NCI-H2029 (cell line): ENCODE data around the gene CCDC85A.

Experiments
- DNase-seq: peaks from one replicate; lab custom pipeline; 2025; lab: John Stamatoyannopoulos, UW

CCDC85A gene

GRCh38 chr2:56372071-56372656 is 188.4 kb downstream of the CCDC85A start:
- no peak for DNase-seq

- no peak for DNase-seq
Measured at GRCh38 chr2:56375251-56375650, 191.5 kb downstream of the CCDC85A start.

- no peak for DNase-seq
Measured at GRCh38 chr2:56376699-56377665, 193.2 kb downstream of the CCDC85A start.

- no peak for DNase-seq
Measured at GRCh38 chr2:56379066-56379465, 195.3 kb downstream of the CCDC85A start.

- DNase-seq = no peak
Measured at GRCh38 chr2:56380861-56381260, 197.1 kb downstream of the CCDC85A start.

- no peak for DNase-seq
Measured at GRCh38 chr2:56382466-56382865, 198.7 kb downstream of the CCDC85A start.

- DNase-seq = no peak
Measured at GRCh38 chr2:56386657-56387056, 202.9 kb downstream of the CCDC85A start.

- no peak for DNase-seq
Measured at GRCh38 chr2:56390644-56391043, 206.9 kb downstream of the CCDC85A start.

- no peak for DNase-seq
Measured at GRCh38 chr2:56410140-56410539, 226.3 kb downstream of the CCDC85A start.

- no peak for DNase-seq
Measured at GRCh38 chr2:56416500-56417176, 232.8 kb downstream of the CCDC85A start.
